Thyroid gland (tissue), 4 donors: ENCODE results near the gene NUP98. TPM values are rescaled to one million over a fixed set of nuclear protein-coding genes. Genes with fewer than 3 reads are reported as not detected.

Experiments used
- DNase-seq, 2 donors: peaks; one replicate each; pipeline ENCODE4 v3.0.0-alpha.2; 2019
- H3K27ac ChIP-seq, 3 donors: fragments of 200-600 bp; sonication (generic); 1 replicate in 2 of 3; 2 replicates in 1 of 3; pipeline ENCODE4 v1.5.1; 2016 to 2019; ENCODE audit warnings: mild to moderate bottlenecking in 1 of 3, moderate library complexity in 1 of 3
- H3K27me3 ChIP-seq: fragments of 200-600 bp; sonication (generic); one replicate; pipeline ENCODE4 v1.5.1; 2019
- H3K36me3 ChIP-seq, 2 donors: fragments of 200-600 bp; sonication (generic); one replicate each; pipeline ENCODE4 v1.5.1; 2016 to 2019
- H3K4me1 ChIP-seq, 2 donors: fragments of 200-600 bp; sonication (generic); one replicate each; pipeline ENCODE4 v1.5.1; 2017 to 2019
- H3K4me3 ChIP-seq, 3 donors: fragments of 200-600 bp; sonication (generic); replicated peaks in 1 of 3; 1 replicate in 2 of 3; 2 replicates in 1 of 3; pipeline ENCODE4 v1.5.1; 2016; ENCODE audit warnings: mild to moderate bottlenecking in 1 of 3
- H3K9me3 ChIP-seq: fragments of 200-600 bp; sonication (generic); one replicate; pipeline ENCODE4 v1.5.1; 2017
- POLR2A ChIP-seq, 2 donors: fragments of 450-650 bp; IDR thresholded peaks; one replicate each; pipeline ENCODE4 v1.6.1; 2017; ENCODE audit warnings: antibody characterized with exemption in 2 of 2, mild to moderate bottlenecking in 2 of 2, moderate library complexity in 1 of 2
- WGBS, 2 donors: methylation state at CpG; one replicate each; pipeline ENCODE4 v1.1.5; 2017; 5-methylcytosine and 5-hydroxymethylcytosine counted together
- intact Hi-C: fragments of 100-400 bp; cut with DNase I; formaldehyde crosslinking; loops from one replicate; pipeline ENCODE4 v1.15.1; 2023
- total RNA-seq, 4 donors: library from RNA; depleted of rRNA; stranded (reverse); fragments of >200 nt; gene quantifications; one replicate each; pipeline ENCODE4 v1.2.3, GENCODE V29; 2016
- TF ChIP-seq, protein P1 (sequence below), 6 experiments: fragments of 200-600 bp in 3 of 6; fragments of 450-650 bp in 3 of 6; sonication (generic) in 3 of 6; IDR thresholded peaks; one replicate each; pipeline ENCODE4 v1.5.1; 2016 to 2019; ENCODE audit warnings: antibody characterized with exemption in 6 of 6, mild to moderate bottlenecking in 2 of 6, inconsistent platforms in 1 of 6, moderate library complexity in 1 of 6

Gene NUP98
- total RNA-seq, 4 donors from 2014 or later: 117 to 188 (median 160) TPM

DNA sequence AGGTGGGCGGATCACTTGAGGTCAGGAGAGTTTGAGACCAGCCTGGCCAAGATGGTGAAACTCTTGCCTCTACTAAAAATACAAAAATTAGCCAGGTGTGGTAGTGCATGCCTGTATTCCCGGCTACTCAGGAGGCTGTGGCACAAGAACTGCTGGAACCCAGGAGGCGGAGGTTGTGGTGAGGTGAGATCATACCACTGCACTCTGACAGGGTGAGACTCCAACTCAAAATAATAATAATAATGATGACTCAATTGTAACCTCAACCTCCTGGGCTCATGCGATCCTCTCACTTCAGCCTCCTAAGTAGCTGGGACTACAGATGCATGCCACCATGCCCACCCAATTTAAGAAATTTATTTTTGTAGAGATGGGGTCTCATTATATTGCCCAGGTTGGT, 110.6 kb downstream of the NUP98 start:
- peaks cover 40 to 66% of the 10 kb centered on the region in 2 donors for H3K36me3 ChIP-seq

DNA sequence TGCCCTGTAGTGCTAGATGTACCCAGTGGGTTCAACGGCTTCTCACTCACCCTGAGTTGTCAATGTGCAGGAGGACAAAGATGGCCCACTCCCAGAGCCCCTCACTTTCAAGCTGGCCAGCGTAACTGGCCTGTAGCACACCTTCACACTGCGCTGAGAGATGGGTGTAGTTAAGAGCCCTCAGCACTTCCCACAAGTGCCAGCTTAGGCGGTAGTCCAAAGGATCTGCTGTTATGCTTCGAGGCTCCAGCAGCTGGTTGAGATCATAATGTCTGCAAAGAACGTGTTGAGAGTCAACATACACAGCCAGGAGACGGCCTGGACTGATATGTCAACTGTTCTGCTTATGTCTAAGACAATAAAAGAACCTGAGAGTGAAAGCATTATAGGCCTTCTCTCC, 111.4 kb downstream of the NUP98 start:
- Histone ChIP-seq H3K27ac (no peak overlapping the region), H3K4me3 (no peak overlapping the region), H3K36me3 (peaks cover 39 to 66% of the 10 kb centered on the region in 2 donors), H3K4me1 (peaks cover 10 to 12% of the 10 kb centered on the region in 2 donors), H3K9me3 (no peaks in the 10 kb centered on the region), H3K27me3 (no peaks in the 10 kb centered on the region)
- WGBS, 2 donors: 21 to 46% methylated on average over 5 to 7 of the region's 7 CpGs
- TF ChIP-seq, protein P1, sequence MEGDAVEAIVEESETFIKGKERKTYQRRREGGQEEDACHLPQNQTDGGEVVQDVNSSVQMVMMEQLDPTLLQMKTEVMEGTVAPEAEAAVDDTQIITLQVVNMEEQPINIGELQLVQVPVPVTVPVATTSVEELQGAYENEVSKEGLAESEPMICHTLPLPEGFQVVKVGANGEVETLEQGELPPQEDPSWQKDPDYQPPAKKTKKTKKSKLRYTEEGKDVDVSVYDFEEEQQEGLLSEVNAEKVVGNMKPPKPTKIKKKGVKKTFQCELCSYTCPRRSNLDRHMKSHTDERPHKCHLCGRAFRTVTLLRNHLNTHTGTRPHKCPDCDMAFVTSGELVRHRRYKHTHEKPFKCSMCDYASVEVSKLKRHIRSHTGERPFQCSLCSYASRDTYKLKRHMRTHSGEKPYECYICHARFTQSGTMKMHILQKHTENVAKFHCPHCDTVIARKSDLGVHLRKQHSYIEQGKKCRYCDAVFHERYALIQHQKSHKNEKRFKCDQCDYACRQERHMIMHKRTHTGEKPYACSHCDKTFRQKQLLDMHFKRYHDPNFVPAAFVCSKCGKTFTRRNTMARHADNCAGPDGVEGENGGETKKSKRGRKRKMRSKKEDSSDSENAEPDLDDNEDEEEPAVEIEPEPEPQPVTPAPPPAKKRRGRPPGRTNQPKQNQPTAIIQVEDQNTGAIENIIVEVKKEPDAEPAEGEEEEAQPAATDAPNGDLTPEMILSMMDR (IDR thresholded peaks at IDR 0.05): no peak
- no peak for TF ChIP-seq POLR2A (IDR thresholded peaks at IDR 0.05)
- peak; percentile 79 to 80 for DNase-seq
- intact Hi-C loops: no loop called here

More for the DNA sequence above, 110.6 kb downstream of the NUP98 start:
- peak in 1 of 2 donors; percentile 27 for DNase-seq
- no peaks in the 10 kb centered on the region for H3K27me3 ChIP-seq
- no peak overlapping the region for H3K4me3 ChIP-seq
- peaks cover 10 to 12% of the 10 kb centered on the region in 2 donors for H3K4me1 ChIP-seq
- 68 to 92% methylated on average over 4 of the region's 4 CpGs for WGBS, 2 donors
- no peak overlapping the region for H3K27ac ChIP-seq
- TF ChIP-seq, protein P1 (IDR thresholded peaks at IDR 0.05): no peak
- TF ChIP-seq POLR2A (IDR thresholded peaks at IDR 0.05): no peak
- intact Hi-C loops: no loop called here
- no peaks in the 10 kb centered on the region for H3K9me3 ChIP-seq

DNA sequence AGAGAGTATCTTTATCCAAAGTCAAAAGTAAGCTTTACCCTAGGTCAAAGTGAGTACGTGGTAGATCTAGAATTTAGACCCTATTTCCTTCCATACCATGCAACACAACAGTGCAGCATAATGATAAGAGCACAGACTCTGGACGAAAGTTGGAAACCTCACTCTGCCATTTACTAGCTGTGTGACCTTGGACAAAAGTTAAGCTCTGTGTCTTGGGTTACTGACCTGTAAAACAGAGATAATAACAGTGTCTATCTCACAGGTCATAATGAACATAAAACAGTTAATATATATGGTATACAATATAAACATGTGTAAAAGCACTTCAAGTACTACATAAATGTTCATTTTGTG, 112.6 kb downstream of the NUP98 start:
- no peaks in the 10 kb centered on the region for H3K9me3 ChIP-seq
- no peak overlapping the region for H3K27ac ChIP-seq
- TF ChIP-seq POLR2A (IDR thresholded peaks at IDR 0.05): no peak
- TF ChIP-seq, protein P1 (IDR thresholded peaks at IDR 0.05): no peak
- 90 to 94% methylated on average over 2 of the region's 2 CpGs for WGBS, 2 donors
- intact Hi-C loops: no loop called here
- no peak for DNase-seq
- peaks cover 42 to 64% of the 10 kb centered on the region in 2 donors for H3K36me3 ChIP-seq
- H3K4me1 ChIP-seq: peaks cover 10 to 12% of the 10 kb centered on the region in 2 donors
- H3K4me3 ChIP-seq: no peak overlapping the region
- H3K27me3 ChIP-seq: no peaks in the 10 kb centered on the region

DNA sequence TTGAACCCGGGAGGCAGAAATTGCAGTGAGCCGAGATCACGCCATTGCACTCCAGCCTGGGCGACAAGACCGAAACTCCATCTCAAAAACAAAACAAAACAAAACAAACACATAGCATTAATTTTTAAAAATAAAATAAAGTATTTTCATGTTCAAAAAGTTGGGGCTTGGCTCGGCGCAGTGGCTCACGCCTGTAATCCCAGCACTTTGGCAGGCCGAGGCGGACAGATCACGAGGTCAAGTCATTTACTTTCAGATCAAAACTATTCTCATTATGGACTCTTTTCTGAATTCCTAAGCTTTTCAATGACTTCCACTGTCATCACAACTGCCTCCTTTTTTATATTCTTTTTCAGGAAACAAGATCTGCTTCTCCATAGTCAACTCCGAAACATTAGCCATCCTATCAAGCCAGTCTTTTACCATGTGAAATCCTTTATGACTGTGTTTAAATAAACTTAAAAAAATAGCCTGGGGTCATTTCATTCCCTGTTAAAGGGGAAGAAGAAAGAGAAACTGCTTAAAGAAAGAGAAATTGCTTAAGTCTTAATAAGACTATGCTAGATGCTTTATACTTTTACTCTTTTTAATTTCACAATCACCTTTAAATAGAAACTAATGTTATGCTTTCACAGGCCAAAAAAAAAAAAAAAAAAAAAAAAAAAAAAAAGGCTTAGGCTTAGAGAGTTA, 113.1 kb downstream of the NUP98 start:
- no peaks in the 10 kb centered on the region for H3K9me3 ChIP-seq
- H3K36me3 ChIP-seq: peaks cover 47 to 68% of the 10 kb centered on the region in 2 donors
- peaks cover 10 to 12% of the 10 kb centered on the region in 2 donors for H3K4me1 ChIP-seq
- H3K27ac ChIP-seq: no peak overlapping the region
- DNase-seq: no peak
- WGBS, 2 donors: 90 to 97% methylated on average over 12 of the region's 12 CpGs
- intact Hi-C loops: no loop called here
- H3K4me3 ChIP-seq: no peak overlapping the region
- TF ChIP-seq POLR2A (IDR thresholded peaks at IDR 0.05): no peak
- TF ChIP-seq, protein P1 (IDR thresholded peaks at IDR 0.05): no peak
- no peaks in the 10 kb centered on the region for H3K27me3 ChIP-seq

GRCh38 chr11:3683039-3683438, 114.3 kb downstream of the NUP98 start:
- no peaks in the 10 kb centered on the region for H3K9me3 ChIP-seq
- no peaks in the 10 kb centered on the region for H3K27me3 ChIP-seq
- no peak overlapping the region for H3K27ac ChIP-seq
- peaks cover 52 to 70% of the 10 kb centered on the region in 2 donors for H3K36me3 ChIP-seq
- no peak overlapping the region for H3K4me3 ChIP-seq
- no peak for DNase-seq
- intact Hi-C loops: no loop called here
- 96 to 98% methylated on average over 9 of the region's 9 CpGs for WGBS, 2 donors
- H3K4me1 ChIP-seq: peaks cover 10 to 12% of the 10 kb centered on the region in 2 donors
- TF ChIP-seq POLR2A (IDR thresholded peaks at IDR 0.05): no peak
- TF ChIP-seq, protein P1 (IDR thresholded peaks at IDR 0.05): no peak
